Neural progenitor cell (in vitro differentiated cells): ENCODE measurements around the gene CCL27.
A peak's percentile ranks its signal among the peaks of the same experiment; 100 is the strongest.

ENCODE experiments used
- EZH2phosphoT487 ChIP-seq: fragments of 200-600 bp; sonication (generic); IDR thresholded peaks from 2 replicates; pipeline ENCODE4 v1.6.1; 2017; ENCODE audit warnings: antibody characterized with exemption
- TF ChIP-seq, protein P1 (sequence below): fragments of 200-600 bp; sonication (generic); IDR thresholded peaks from 2 replicates; pipeline ENCODE4 v1.5.1; 2017; ENCODE audit warnings: antibody characterized with exemption, mild to moderate bottlenecking

DNA sequence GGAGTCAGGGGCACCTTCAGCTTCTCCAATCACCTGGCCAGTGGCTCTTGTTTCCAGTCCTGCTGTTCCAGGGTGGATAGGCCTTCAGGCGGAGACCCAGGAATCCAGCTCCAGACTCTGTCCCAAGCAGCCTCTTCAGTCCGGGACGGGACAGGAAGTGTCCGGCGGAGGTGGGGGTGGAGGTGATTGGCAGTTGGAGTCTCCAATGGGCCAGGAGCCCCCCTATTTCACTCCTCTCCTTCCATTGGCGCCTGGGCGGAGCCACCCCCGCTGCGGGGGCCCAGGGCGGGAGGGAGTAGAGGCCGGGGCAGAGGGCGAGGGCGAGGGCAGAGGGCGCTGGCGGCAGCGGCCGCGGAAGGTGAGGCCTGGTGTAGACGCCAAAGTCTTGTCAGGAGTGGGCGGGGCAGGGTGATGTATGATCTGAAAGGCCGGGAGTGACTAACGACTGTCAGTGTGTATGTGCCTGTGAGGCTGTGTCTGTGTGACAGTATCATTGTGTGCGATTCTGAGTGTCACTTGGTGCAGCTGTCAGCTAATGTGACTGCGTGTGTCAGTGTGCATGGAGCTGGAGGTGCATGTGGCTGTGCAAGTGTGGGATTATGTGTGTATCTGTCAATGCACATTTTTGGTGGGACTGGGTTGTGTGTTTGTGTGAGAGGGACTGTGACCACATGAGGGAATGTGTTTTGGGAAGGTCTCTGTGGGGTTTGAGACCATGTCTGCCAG is 10.4 kb downstream of the CCL27 start, which contains the start of gene IL11RA:
- TF ChIP-seq, protein P1, sequence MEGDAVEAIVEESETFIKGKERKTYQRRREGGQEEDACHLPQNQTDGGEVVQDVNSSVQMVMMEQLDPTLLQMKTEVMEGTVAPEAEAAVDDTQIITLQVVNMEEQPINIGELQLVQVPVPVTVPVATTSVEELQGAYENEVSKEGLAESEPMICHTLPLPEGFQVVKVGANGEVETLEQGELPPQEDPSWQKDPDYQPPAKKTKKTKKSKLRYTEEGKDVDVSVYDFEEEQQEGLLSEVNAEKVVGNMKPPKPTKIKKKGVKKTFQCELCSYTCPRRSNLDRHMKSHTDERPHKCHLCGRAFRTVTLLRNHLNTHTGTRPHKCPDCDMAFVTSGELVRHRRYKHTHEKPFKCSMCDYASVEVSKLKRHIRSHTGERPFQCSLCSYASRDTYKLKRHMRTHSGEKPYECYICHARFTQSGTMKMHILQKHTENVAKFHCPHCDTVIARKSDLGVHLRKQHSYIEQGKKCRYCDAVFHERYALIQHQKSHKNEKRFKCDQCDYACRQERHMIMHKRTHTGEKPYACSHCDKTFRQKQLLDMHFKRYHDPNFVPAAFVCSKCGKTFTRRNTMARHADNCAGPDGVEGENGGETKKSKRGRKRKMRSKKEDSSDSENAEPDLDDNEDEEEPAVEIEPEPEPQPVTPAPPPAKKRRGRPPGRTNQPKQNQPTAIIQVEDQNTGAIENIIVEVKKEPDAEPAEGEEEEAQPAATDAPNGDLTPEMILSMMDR = peak; percentile 25
- no peak for TF ChIP-seq EZH2phosphoT487
